Measurements from ENCODE around the gene MPPE1. TPM values are rescaled to one million over a fixed set of nuclear protein-coding genes. Genes with fewer than 3 reads are reported as not detected.

The MPPE1 gene
- total RNA-seq, 1 donor = 30.7 TPM

Other genes starting within 250 kb of the MPPE1 start
- 0.84 TPM for gene GNAL, start 219.1 kb downstream of the MPPE1 start, total RNA-seq
- gene CHMP1B, start 56.9 kb downstream of the MPPE1 start, total RNA-seq = 211 TPM
- gene IMPA2, start 73.2 kb upstream of the MPPE1 start, total RNA-seq = 25.1 TPM
- not detected for gene ANKRD62, start 185.5 kb upstream of the MPPE1 start, total RNA-seq